IMR-90 (cell line): ENCODE results near the gene ANKRD55. TPM values are rescaled to one million over a fixed set of nuclear protein-coding genes. Genes with fewer than 3 reads are reported as not detected.
"Not testable (repeated sequence)": the region's sequence is repeated elsewhere in the genome, so short reads cannot be mapped to it uniquely, and the experiment has no call there.

Experiments used
- ATAC-seq: fragments of 200-7000 bp; cut with Tn5 transposase; 2 replicates; pipeline ENCODE4 v1.9.1; 2020; ENCODE audit warnings: low read depth, mild to moderate bottlenecking, moderate library complexity
- BruUV-seq: library from RNA; stranded (reverse); fragments of 400-500 nt; replicated peaks from 2 replicates; lab custom pipeline; 2021; lab: Mats Ljungman, UMichigan
- CTCF ChIA-PET: fragments of 300-600 bp; formaldehyde crosslinking; extraction: SDS; loops from one replicate; lab custom pipeline; 2021; ENCODE audit warnings: antibody characterized with exemption; lab: Yijun Ruan, JAX
- POLR2A ChIA-PET: fragments of 300-600 bp; sonication (Branson Sonifier 250); formaldehyde crosslinking; loops from one replicate; lab custom pipeline; 2022; ENCODE audit warnings: antibody characterized with exemption; ENCODE audit not compliant: unreplicated experiment; lab: Charles Lee
- DNase-seq: peaks from one replicate; pipeline ENCODE4 v3.0.0; 2013
- H2AFZ ChIP-seq: replicated peaks from 2 replicates; pipeline ENCODE3; 2013; ENCODE audit warnings: low read length, mild to moderate bottlenecking; ENCODE audit not compliant: poor library complexity
- H2AK5ac ChIP-seq: 2 replicates; pipeline ENCODE4 v1.6.1; 2013; ENCODE audit warnings: low read depth, low read length, inconsistent platforms
- H2AK9ac ChIP-seq: replicated peaks from 2 replicates; pipeline ENCODE3; 2013; ENCODE audit warnings: mild to moderate bottlenecking, low read depth, low read length, moderate library complexity; ENCODE audit not compliant: poor library complexity
- H2BK120ac ChIP-seq: 2 replicates; pipeline ENCODE4 v1.6.1; 2013; ENCODE audit warnings: low read depth, low read length, inconsistent platforms
- H2BK15ac ChIP-seq: 3 replicates; pipeline ENCODE4 v1.6.1; 2013; ENCODE audit warnings: low read depth, low read length, inconsistent platforms
- H2BK20ac ChIP-seq: 2 replicates; pipeline ENCODE4 v1.6.1; 2013; ENCODE audit warnings: low read depth, mild to moderate bottlenecking, inconsistent platforms, low read length, moderate library complexity
- H2BK5ac ChIP-seq: 2 replicates; pipeline ENCODE4 v1.6.1; 2013; ENCODE audit warnings: mild to moderate bottlenecking, low read depth, low read length, inconsistent platforms; ENCODE audit not compliant: poor library complexity, severe bottlenecking
- H3K14ac ChIP-seq: replicated peaks from 2 replicates; pipeline ENCODE4 v1.6.1; 2013; ENCODE audit warnings: low read depth, low read length, inconsistent platforms
- H3K18ac ChIP-seq: 2 replicates; pipeline ENCODE4 v1.6.1; 2013; ENCODE audit warnings: low read depth, low read length, control low read depth
- H3K23ac ChIP-seq: 2 replicates; pipeline ENCODE4 v1.6.1; 2013; ENCODE audit warnings: low read depth, low read length, inconsistent platforms
- H3K27ac ChIP-seq: 2 replicates; pipeline ENCODE4 v1.5.1; 2013; ENCODE audit warnings: mild to moderate bottlenecking, control low read depth, low read length; ENCODE audit not compliant: insufficient read depth
- H3K27me3 ChIP-seq: 2 replicates; pipeline ENCODE4 v1.6.1; 2013; ENCODE audit warnings: low read length; ENCODE audit not compliant: control insufficient read depth, insufficient read depth
- H3K36me3 ChIP-seq: 2 replicates; pipeline ENCODE4 v1.6.1; 2013; ENCODE audit warnings: low read length, mixed read lengths; ENCODE audit not compliant: control insufficient read depth, insufficient read depth
- H3K4ac ChIP-seq: 2 replicates; pipeline ENCODE4 v1.6.1; 2013; ENCODE audit warnings: low read depth, low read length, inconsistent platforms
- H3K4me1 ChIP-seq: 2 replicates; pipeline ENCODE4 v1.6.1; 2013; ENCODE audit warnings: low read length, mixed read lengths; ENCODE audit not compliant: control insufficient read depth, insufficient read depth
- H3K4me2 ChIP-seq: 2 replicates; pipeline ENCODE4 v1.6.1; 2013; ENCODE audit warnings: low read depth, mild to moderate bottlenecking, control low read depth, low read length, moderate library complexity
- H3K4me3 ChIP-seq: 2 replicates; pipeline ENCODE4 v1.5.1; 2013; ENCODE audit warnings: low read depth, mild to moderate bottlenecking, control low read depth, low read length, moderate library complexity; ENCODE audit not compliant: insufficient read depth
- H3K56ac ChIP-seq: 2 replicates; pipeline ENCODE4 v1.6.1; 2013; ENCODE audit warnings: low read length, inconsistent platforms; ENCODE audit not compliant: insufficient read depth; ENCODE audit errors: extremely low read depth
- H3K79me1 ChIP-seq, 2 experiments: 2 replicates each; pipeline ENCODE4 v1.6.1; 2013; ENCODE audit warnings: low read length in 2 of 2, inconsistent platforms in 1 of 2, low read depth in 1 of 2
- H3K9ac ChIP-seq: 2 replicates; pipeline ENCODE4 v1.6.1; 2013; ENCODE audit warnings: low read depth, low read length, control low read depth
- H3K9me1 ChIP-seq: 2 replicates; pipeline ENCODE4 v1.6.1; 2013; ENCODE audit warnings: low read length, inconsistent platforms; ENCODE audit not compliant: insufficient read depth
- H3K9me3 ChIP-seq: 2 replicates; pipeline ENCODE4 v1.6.1; 2013; ENCODE audit warnings: low read length; ENCODE audit not compliant: control insufficient read depth, insufficient read depth
- H4K20me1 ChIP-seq: 2 replicates; pipeline ENCODE4 v1.6.1; 2013; ENCODE audit warnings: low read length, inconsistent platforms; ENCODE audit not compliant: insufficient read depth
- H4K5ac ChIP-seq: 2 replicates; pipeline ENCODE4 v1.6.1; 2013; ENCODE audit warnings: mild to moderate bottlenecking, low read depth, low read length, control low read depth
- H4K8ac ChIP-seq, 2 experiments: 2 replicates each; pipeline ENCODE4 v1.6.1; 2013; ENCODE audit warnings: low read depth in 2 of 2, low read length in 2 of 2, control low read depth in 1 of 2, inconsistent platforms in 1 of 2
- H4K91ac ChIP-seq: 2 replicates; pipeline ENCODE4 v1.6.1; 2013; ENCODE audit warnings: low read depth, low read length, inconsistent platforms; ENCODE audit not compliant: insufficient read depth
- CHD1 ChIP-seq: IDR thresholded peaks from 2 replicates; pipeline ENCODE4 v1.6.1; 2012; ENCODE audit warnings: low read depth, low read length, improper control_type of control experiment
- ELK1 ChIP-seq: fragments of 150-350 bp; IDR thresholded peaks from 2 replicates; pipeline ENCODE4 v1.6.1; 2016; ENCODE audit warnings: low read depth, mild to moderate bottlenecking, low read length, moderate library complexity, borderline replicate concordance
- FOS ChIP-seq: fragments of 150-350 bp; IDR thresholded peaks from 2 replicates; pipeline ENCODE4 v1.6.1; 2016; ENCODE audit warnings: low read depth, low read length
- POLR2A ChIP-seq: IDR thresholded peaks from 2 replicates; pipeline ENCODE4 v1.6.1; 2012; ENCODE audit warnings: mild to moderate bottlenecking, low read depth, low read length
- RFX5 ChIP-seq: IDR thresholded peaks from 2 replicates; pipeline ENCODE4 v1.8.0; 2012; ENCODE audit warnings: low read depth, mild to moderate bottlenecking, low read length, moderate library complexity
- SMC3 ChIP-seq: fragments of 150-350 bp; IDR thresholded peaks from 2 replicates; pipeline ENCODE4 v1.6.1; 2016; ENCODE audit warnings: low read depth, mild to moderate bottlenecking, antibody characterized with exemption, low read length, moderate library complexity
- USF2 ChIP-seq: fragments of 150-350 bp; IDR thresholded peaks from 2 replicates; pipeline ENCODE4 v1.6.1; 2017; ENCODE audit warnings: mild to moderate bottlenecking, antibody characterized with exemption, low read length, low read depth
- WGBS, 2 experiments: methylation state at CpG; one replicate each; pipeline versions ENCODE4 v1.1.5 to v1.1.7; 2013; ENCODE audit warnings: missing lambda C conversion rate in 2 of 2; ENCODE audit not compliant: insufficient read length in 1 of 2; ENCODE audit errors: extremely low coverage in 2 of 2; 5-methylcytosine and 5-hydroxymethylcytosine counted together
- dilution Hi-C: fragments of 300-500 bp; cut with HindIII; formaldehyde crosslinking; loops from one replicate; pipeline ENCODE4 v1.14.3; 2018; ENCODE audit warnings: low sequenced_read_pairs; ENCODE audit not compliant: unreplicated experiment
- in situ Hi-C: fragments of 300-500 bp; cut with MboI; formaldehyde crosslinking; loops from 3 replicates; pipeline ENCODE4 v1.14.3; 2019; ENCODE audit warnings: low sequenced_read_pairs, inconsistent platforms, mixed read lengths
- intact Hi-C: fragments of 100-400 bp; cut with micrococcal nuclease; formaldehyde crosslinking; loops from 2 replicates; pipeline ENCODE4 v1.10.0; 2022
- polyA plus RNA-seq, 3 experiments: library from polyadenylated mRNA; depleted of rRNA; stranded (reverse); fragments of >200 nt; gene quantifications; 2 replicates each; pipeline ENCODE4 v1.2.3, GENCODE V29; 2012; ENCODE audit warnings: low replicate concordance in 1 of 3
- total RNA-seq: library from RNA; depleted of rRNA; stranded (reverse); fragments of >200 nt; gene quantifications from 2 replicates; pipeline ENCODE4 v1.2.3, GENCODE V29; 2012

ANKRD55 gene
- total and polyA plus RNA-seq, 2 of the 4 experiments (the other 2 are of a cell fraction) = not detected

GRCh38 chr5:56102889-56103288 lies 130.2 kb downstream of the ANKRD55 start:
- ATAC-seq (no peak), DNase-seq (peak; percentile 35)
- Histone ChIP-seq H2AK9ac (peak overlapping the region; percentile 33), H2AFZ (no peak overlapping the region), H3K9me3 (peaks cover 2% of the 10 kb centered on the region), H2BK5ac (no peak overlapping the region), H3K56ac (no peak overlapping the region), H4K8ac (no peak overlapping the region), H4K5ac (no peak overlapping the region), H3K23ac (no peak overlapping the region), H3K9me1 (peaks cover 4% of the 10 kb centered on the region), H3K18ac (no peak overlapping the region), H2BK20ac (no peak overlapping the region), H3K27ac (no peak overlapping the region), H3K79me1 (no peaks in the 10 kb centered on the region), H3K4me3 (no peak overlapping the region), H3K4me2 (no peak overlapping the region), H3K27me3 (no peaks in the 10 kb centered on the region), H3K4ac (no peak overlapping the region), H2AK5ac (no peak overlapping the region), H3K9ac (no peak overlapping the region), H3K36me3 (no peaks in the 10 kb centered on the region), H4K20me1 (no peaks in the 10 kb centered on the region), H3K4me1 (peaks cover 4% of the 10 kb centered on the region; the same call in 1 of the 2 replicates), H2BK15ac (no peak overlapping the region), H2BK120ac (no peak overlapping the region), H3K14ac (no peak overlapping the region), H4K91ac (no peak overlapping the region)
- WGBS, 2 experiments = no CpG with 5 or more reads among the region's 1 CpG
- intact Hi-C loops (no loop called here), dilution Hi-C loops (no loop called here), in situ Hi-C loops (no loop called here)
- BruUV-seq = no TSS peak
- POLR2A ChIA-PET = interaction anchor here (0.6 kb wide), 1 partner anchor 735 kb away, joined by 10 read pairs; no protein-coding TSS in a partner anchor
- CTCF ChIA-PET = no interaction called here
- TF ChIP-seq FOS (no peak), POLR2A (no peak), CHD1 (no peak), USF2 (no peak), ELK1 (no peak), SMC3 (no peak), RFX5 (no peak)

- H3K4me1 ChIP-seq, dilution Hi-C loops, H2BK20ac ChIP-seq, H3K9ac ChIP-seq, H3K9me3 ChIP-seq, H3K56ac ChIP-seq, H2BK15ac ChIP-seq, H4K8ac ChIP-seq, H3K4me3 ChIP-seq, H4K20me1 ChIP-seq, H2AK5ac ChIP-seq, H3K14ac ChIP-seq, ATAC-seq, H3K4ac ChIP-seq, H3K79me1 ChIP-seq, CTCF ChIA-PET, H2BK5ac ChIP-seq, H3K23ac ChIP-seq, DNase-seq, H3K18ac ChIP-seq, H3K27me3 ChIP-seq, intact Hi-C loops, H3K9me1 ChIP-seq, H2BK120ac ChIP-seq, H4K5ac ChIP-seq, H3K27ac ChIP-seq, H4K91ac ChIP-seq, in situ Hi-C loops, H2AK9ac ChIP-seq, H3K4me2 ChIP-seq, BruUV-seq, H2AFZ ChIP-seq, H3K36me3 ChIP-seq: not testable (repeated sequence)
- POLR2A ChIA-PET = interaction anchor here (0.6 kb wide), 1 partner anchor 736 kb away, joined by 10 read pairs; no protein-coding TSS in a partner anchor
- 80% methylated on average over 1 of the region's 9 CpGs; no CpG with 5 or more reads in 1 of the 2 experiments for WGBS, 2 experiments
Observed at GRCh38 chr5:56102207-56102606, 130.9 kb downstream of the ANKRD55 start.
